Spleen (tissue), 11 donors: ENCODE measurements around the gene MKX. TPM values are rescaled to one million over a fixed set of nuclear protein-coding genes. Genes with fewer than 3 reads are reported as not detected.
"Not testable (repeated sequence)": the region's sequence is repeated elsewhere in the genome, so short reads cannot be mapped to it uniquely, and the experiment has no call there.

Experiments
- DNase-seq: peaks from one replicate; pipeline ENCODE4 v3.0.0-alpha.2; 2020
- H3K27ac ChIP-seq, 8 donors: fragments of 200-600 bp; sonication (generic) in 7 of 8; 1 replicate in 4 of 8; 2 replicates in 4 of 8; pipeline versions ENCODE4 v1.5.0 to v1.8.0; 2016 to 2021; ENCODE audit warnings: inconsistent platforms in 4 of 8, mild to moderate bottlenecking in 4 of 8, moderate library complexity in 1 of 8
- H3K27me3 ChIP-seq, 7 donors: fragments of 200-600 bp; sonication (generic) in 6 of 7; replicated peaks in 1 of 7; 1 replicate in 4 of 7; 2 replicates in 3 of 7; pipeline versions ENCODE4 v1.5.0 to v1.8.0; 2016 to 2021; ENCODE audit warnings: inconsistent platforms in 3 of 7, mild to moderate bottlenecking in 1 of 7
- H3K36me3 ChIP-seq, 6 donors: fragments of 200-600 bp; sonication (generic) in 5 of 6; 1 replicate in 4 of 6; 2 replicates in 2 of 6; pipeline versions ENCODE4 v1.5.0 to v1.8.0; 2016 to 2021; ENCODE audit warnings: inconsistent platforms in 2 of 6
- H3K4me1 ChIP-seq, 6 donors: fragments of 200-600 bp; sonication (generic) in 5 of 6; 1 replicate in 3 of 6; 2 replicates in 3 of 6; pipeline versions ENCODE4 v1.5.0 to v1.8.0; 2016 to 2021; ENCODE audit warnings: inconsistent platforms in 3 of 6
- H3K4me3 ChIP-seq, 8 donors: fragments of 200-600 bp; sonication (generic) in 7 of 8; 1 replicate in 4 of 8; 2 replicates in 4 of 8; pipeline versions ENCODE4 v1.5.0 to v1.8.0; 2016 to 2021; ENCODE audit warnings: inconsistent platforms in 4 of 8, mild to moderate bottlenecking in 4 of 8, moderate library complexity in 2 of 8
- H3K9me3 ChIP-seq, 8 donors: fragments of 200-600 bp; sonication (generic) in 7 of 8; 1 replicate in 4 of 8; 2 replicates in 4 of 8; pipeline versions ENCODE4 v1.5.0 to v1.8.0; 2016 to 2021; ENCODE audit warnings: inconsistent platforms in 4 of 8
- POLR2A ChIP-seq, 3 donors: fragments of 450-650 bp; IDR thresholded peaks; one replicate each; pipeline ENCODE4 v1.5.1; 2017; ENCODE audit warnings: antibody characterized with exemption in 3 of 3, mild to moderate bottlenecking in 1 of 3
- POLR2AphosphoS5 ChIP-seq, 3 donors: sonication (generic); formaldehyde crosslinking; IDR thresholded peaks; one replicate each; pipeline ENCODE4 v1.5.1; 2017; ENCODE audit warnings: antibody characterized with exemption in 3 of 3
- WGBS, 5 donors: extraction: QIAGEN DNeasy Blood & Tissue Kit in 3 of 5; methylation state at CpG; one replicate each; pipeline versions ENCODE4 v1.1.5 to v1.1.7; 2013 to 2018; 5-methylcytosine and 5-hydroxymethylcytosine counted together
- intact Hi-C: fragments of 100-400 bp; cut with DNase I; formaldehyde crosslinking; loops from one replicate; pipeline ENCODE4 v1.15.0; 2023; ENCODE audit warnings: low total_unique reads
- polyA plus RNA-seq, 3 donors: library from polyadenylated mRNA; stranded (reverse); fragments of 200-250 nt; gene quantifications; one replicate each; pipeline ENCODE4 v1.2.1, GENCODE V29; 2013
- total RNA-seq, 7 donors: library from RNA; depleted of rRNA in 3 of 7; stranded (reverse); fragments of >200 nt in 3 of 7; fragmentation: NEBNext Ultra II Directional in 4 of 7; extraction: Animal tissue kit (Norgen Biotek cat#: 25700) in 4 of 7; gene quantifications; one replicate each; pipeline versions ENCODE4 v1.1.0 to v1.2.1, GENCODE V29; 2016 to 2021
- TF ChIP-seq, protein P1 (sequence below), 11 experiments: fragments of 200-600 bp in 7 of 11; fragments of 450-650 bp in 4 of 11; sonication (generic) in 4 of 11; IDR thresholded peaks in 8 of 11; conservative IDR thresholded peaks in 3 of 11; 1 replicate in 7 of 11; 2 replicates in 4 of 11; pipeline versions ENCODE4 v1.4.0 to v1.8.0; 2016 to 2021; ENCODE audit warnings: antibody characterized with exemption in 11 of 11, inconsistent platforms in 4 of 11, mild to moderate bottlenecking in 1 of 11
- donor health status: healthy with polysubstance abuse.
- donor health status: DM: no; HTN: no; CAD: no; lungs with moderate emphysema.
- donor health status: DM: no; HTN: no; CAD: no.
- donor health status: Bipolar disorder and iron deficiency.
- donor health status: healthy.
- donor health status: DM: no; HTN: no; CAD: no.
- donor health status: DM: yes; HTN: yes; CAD: no.

Gene MKX
- total and polyA plus RNA-seq, 10 donors = 0.07 to 0.34 (median 0.16) TPM; not detected in 3

DNA sequence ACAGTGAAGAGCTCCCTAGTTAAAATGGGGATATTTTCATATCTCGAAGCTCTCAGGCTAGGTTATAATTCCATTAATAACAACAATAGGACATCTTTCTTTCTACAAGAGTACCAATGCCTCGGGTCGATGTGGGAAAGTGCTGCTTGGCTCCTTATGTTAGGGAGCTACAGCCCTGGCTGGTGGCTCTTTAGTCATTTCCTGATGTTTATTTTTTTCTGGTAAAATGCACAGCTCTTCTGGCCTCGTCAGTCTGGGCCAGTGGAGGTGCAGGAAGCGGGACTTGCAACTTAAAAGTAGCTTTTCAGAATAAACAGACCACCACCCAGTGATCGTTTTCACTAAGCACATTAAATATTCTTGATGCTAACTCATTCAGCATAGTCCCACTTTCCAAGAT lies 58.3 kb downstream of the MKX start:
- TF ChIP-seq POLR2AphosphoS5 (IDR thresholded peaks at IDR 0.05) (no peak), POLR2A (IDR thresholded peaks at IDR 0.05) (no peak)
- TF ChIP-seq, protein P1, sequence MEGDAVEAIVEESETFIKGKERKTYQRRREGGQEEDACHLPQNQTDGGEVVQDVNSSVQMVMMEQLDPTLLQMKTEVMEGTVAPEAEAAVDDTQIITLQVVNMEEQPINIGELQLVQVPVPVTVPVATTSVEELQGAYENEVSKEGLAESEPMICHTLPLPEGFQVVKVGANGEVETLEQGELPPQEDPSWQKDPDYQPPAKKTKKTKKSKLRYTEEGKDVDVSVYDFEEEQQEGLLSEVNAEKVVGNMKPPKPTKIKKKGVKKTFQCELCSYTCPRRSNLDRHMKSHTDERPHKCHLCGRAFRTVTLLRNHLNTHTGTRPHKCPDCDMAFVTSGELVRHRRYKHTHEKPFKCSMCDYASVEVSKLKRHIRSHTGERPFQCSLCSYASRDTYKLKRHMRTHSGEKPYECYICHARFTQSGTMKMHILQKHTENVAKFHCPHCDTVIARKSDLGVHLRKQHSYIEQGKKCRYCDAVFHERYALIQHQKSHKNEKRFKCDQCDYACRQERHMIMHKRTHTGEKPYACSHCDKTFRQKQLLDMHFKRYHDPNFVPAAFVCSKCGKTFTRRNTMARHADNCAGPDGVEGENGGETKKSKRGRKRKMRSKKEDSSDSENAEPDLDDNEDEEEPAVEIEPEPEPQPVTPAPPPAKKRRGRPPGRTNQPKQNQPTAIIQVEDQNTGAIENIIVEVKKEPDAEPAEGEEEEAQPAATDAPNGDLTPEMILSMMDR (IDR thresholded peaks at IDR 0.05 in 8 of 11, conservative IDR thresholded peaks at IDR 0.05 in 3 of 11) = no peak
- DNase-seq = no peak

DNA sequence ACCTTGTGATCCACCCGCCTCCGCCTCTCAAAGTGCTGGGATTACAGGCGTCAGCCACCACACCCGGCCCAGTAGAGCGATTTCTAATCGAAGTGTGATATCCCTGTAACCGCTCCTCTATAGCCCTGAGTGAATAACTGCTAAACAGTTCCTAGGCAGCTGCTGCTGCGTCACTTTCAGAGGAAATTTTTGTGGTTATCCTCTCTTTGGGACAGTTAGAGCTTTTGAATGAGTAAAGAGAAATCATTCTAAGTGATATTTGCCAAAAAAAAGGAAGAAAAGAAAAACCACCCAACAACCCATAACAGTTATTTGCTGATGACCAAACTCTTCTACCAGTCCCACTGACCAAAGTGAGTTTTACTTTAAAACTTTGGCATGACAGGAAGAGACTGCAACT lies 59.9 kb downstream of the MKX start:
- WGBS, 5 donors = 79 to 85% (median 82%) methylated on average over 8 of the region's 8 CpGs
- peaks cover 0 to 3% (median 0%) of the 10 kb centered on the region in 8 donors for H3K9me3 ChIP-seq
- intact Hi-C loops = no loop called here
- TF ChIP-seq, protein P1 (IDR thresholded peaks at IDR 0.05 in 8 of 11, conservative IDR thresholded peaks at IDR 0.05 in 3 of 11) = no peak
- TF ChIP-seq POLR2AphosphoS5 (IDR thresholded peaks at IDR 0.05) = no peak
- TF ChIP-seq POLR2A (IDR thresholded peaks at IDR 0.05) = no peak
- no peaks in the 10 kb centered on the region for H3K4me1 ChIP-seq
- DNase-seq = no peak
- no peaks in the 10 kb centered on the region for H3K27me3 ChIP-seq
- no peak overlapping the region for H3K4me3 ChIP-seq
- no peak overlapping the region for H3K27ac ChIP-seq
- H3K36me3 ChIP-seq = no peaks in the 10 kb centered on the region

More for the DNA sequence above, 58.3 kb downstream of the MKX start:
- Histone ChIP-seq H3K9me3 (peaks cover 0 to 3% (median 0%) of the 10 kb centered on the region in 8 donors), H3K4me1 (no peaks in the 10 kb centered on the region), H3K36me3 (no peaks in the 10 kb centered on the region), H3K4me3 (no peak overlapping the region), H3K27ac (no peak overlapping the region), H3K27me3 (no peaks in the 10 kb centered on the region)
- intact Hi-C loops = no loop called here
- WGBS, 5 donors = 46 to 65% (median 56%) methylated on average over 6 of the region's 6 CpGs

DNA sequence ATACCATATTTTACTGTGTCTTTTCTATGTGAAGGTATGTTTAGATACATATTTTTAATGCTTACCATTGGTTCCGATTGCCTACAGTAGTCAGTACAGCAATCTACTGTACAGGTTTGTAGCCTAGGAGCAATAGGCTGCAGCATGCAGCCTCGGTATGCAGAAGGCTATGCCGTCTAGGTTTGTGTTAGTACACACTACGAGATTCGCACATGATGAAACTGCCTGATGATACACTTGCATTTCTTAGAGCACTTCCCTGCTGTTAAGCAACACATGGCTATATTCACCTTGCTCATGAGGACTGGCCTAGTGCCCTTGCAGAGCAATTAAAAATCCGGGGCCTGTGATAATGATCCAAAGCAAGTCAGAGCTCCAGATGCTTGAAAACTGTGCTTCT lies 62.4 kb downstream of the MKX start:
- no peaks in the 10 kb centered on the region for H3K27me3 ChIP-seq
- no peak overlapping the region for H3K4me3 ChIP-seq
- H3K9me3 ChIP-seq = no peaks in the 10 kb centered on the region
- intact Hi-C loops = no loop called here
- 65 to 91% (median 82%) methylated on average over 6 of the region's 6 CpGs for WGBS, 5 donors
- TF ChIP-seq POLR2A (IDR thresholded peaks at IDR 0.05) (no peak), POLR2AphosphoS5 (IDR thresholded peaks at IDR 0.05) (no peak)
- TF ChIP-seq, protein P1 (IDR thresholded peaks at IDR 0.05 in 8 of 11, conservative IDR thresholded peaks at IDR 0.05 in 3 of 11) = no peak
- no peaks in the 10 kb centered on the region for H3K36me3 ChIP-seq
- no peaks in the 10 kb centered on the region for H3K4me1 ChIP-seq
- no peak for DNase-seq
- no peak overlapping the region for H3K27ac ChIP-seq

DNA sequence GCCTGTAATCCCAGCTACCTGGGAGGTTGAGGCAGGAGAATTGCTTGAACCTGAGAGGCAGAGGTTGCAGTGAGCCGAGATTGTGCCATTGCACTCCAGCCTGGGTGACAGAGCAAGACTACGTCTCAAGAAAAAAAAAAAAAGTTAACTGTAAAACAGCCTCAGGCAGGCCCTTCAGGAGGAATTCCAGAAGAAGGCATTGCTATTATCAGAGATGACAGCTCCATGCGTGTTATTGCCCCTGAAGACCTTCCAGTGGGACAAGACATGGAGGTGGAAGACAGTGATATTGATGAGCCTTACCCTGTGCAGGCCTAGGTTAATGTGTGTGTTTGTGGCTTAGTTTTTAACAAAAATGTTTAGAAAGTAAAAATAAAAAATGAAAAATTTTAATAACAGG lies 63.8 kb downstream of the MKX start:
- H3K27ac ChIP-seq, H3K27me3 ChIP-seq, H3K36me3 ChIP-seq, H3K9me3 ChIP-seq, DNase-seq, H3K4me1 ChIP-seq, intact Hi-C loops, H3K4me3 ChIP-seq: not testable (repeated sequence)
- WGBS, 5 donors = 79 to 99% (median 89%) methylated on average over 3 of the region's 3 CpGs
